IMR-90 (cell line): ENCODE data around the gene RETN. TPM values are rescaled to one million over a fixed set of nuclear protein-coding genes. Genes with fewer than 3 reads are reported as not detected.

Experiments
- ATAC-seq: fragments of 200-7000 bp; cut with Tn5 transposase; 2 replicates; pipeline ENCODE4 v1.9.1; 2020; ENCODE audit warnings: low read depth, mild to moderate bottlenecking, moderate library complexity
- BruUV-seq: library from RNA; stranded (reverse); fragments of 400-500 nt; replicated peaks from 2 replicates; lab custom pipeline; 2021; lab: Mats Ljungman, UMichigan
- CTCF ChIA-PET: fragments of 300-600 bp; formaldehyde crosslinking; extraction: SDS; loops from one replicate; lab custom pipeline; 2021; ENCODE audit warnings: antibody characterized with exemption; lab: Yijun Ruan, JAX
- POLR2A ChIA-PET: fragments of 300-600 bp; sonication (Branson Sonifier 250); formaldehyde crosslinking; loops from one replicate; lab custom pipeline; 2022; ENCODE audit warnings: antibody characterized with exemption; ENCODE audit not compliant: unreplicated experiment; lab: Charles Lee
- DNase-seq: peaks from one replicate; pipeline ENCODE4 v3.0.0; 2013
- H2AFZ ChIP-seq: replicated peaks from 2 replicates; pipeline ENCODE3; 2013; ENCODE audit warnings: low read length, mild to moderate bottlenecking; ENCODE audit not compliant: poor library complexity
- H2AK5ac ChIP-seq: 2 replicates; pipeline ENCODE4 v1.6.1; 2013; ENCODE audit warnings: low read depth, low read length, inconsistent platforms
- H2AK9ac ChIP-seq: replicated peaks from 2 replicates; pipeline ENCODE3; 2013; ENCODE audit warnings: mild to moderate bottlenecking, low read depth, low read length, moderate library complexity; ENCODE audit not compliant: poor library complexity
- H2BK120ac ChIP-seq: 2 replicates; pipeline ENCODE4 v1.6.1; 2013; ENCODE audit warnings: low read depth, low read length, inconsistent platforms
- H2BK15ac ChIP-seq: 3 replicates; pipeline ENCODE4 v1.6.1; 2013; ENCODE audit warnings: low read depth, low read length, inconsistent platforms
- H2BK20ac ChIP-seq: 2 replicates; pipeline ENCODE4 v1.6.1; 2013; ENCODE audit warnings: low read depth, mild to moderate bottlenecking, inconsistent platforms, low read length, moderate library complexity
- H2BK5ac ChIP-seq: 2 replicates; pipeline ENCODE4 v1.6.1; 2013; ENCODE audit warnings: mild to moderate bottlenecking, low read depth, low read length, inconsistent platforms; ENCODE audit not compliant: poor library complexity, severe bottlenecking
- H3K14ac ChIP-seq: replicated peaks from 2 replicates; pipeline ENCODE4 v1.6.1; 2013; ENCODE audit warnings: low read depth, low read length, inconsistent platforms
- H3K18ac ChIP-seq: 2 replicates; pipeline ENCODE4 v1.6.1; 2013; ENCODE audit warnings: low read depth, low read length, control low read depth
- H3K23ac ChIP-seq: 2 replicates; pipeline ENCODE4 v1.6.1; 2013; ENCODE audit warnings: low read depth, low read length, inconsistent platforms
- H3K27ac ChIP-seq: 2 replicates; pipeline ENCODE4 v1.5.1; 2013; ENCODE audit warnings: mild to moderate bottlenecking, control low read depth, low read length; ENCODE audit not compliant: insufficient read depth
- H3K27me3 ChIP-seq: 2 replicates; pipeline ENCODE4 v1.6.1; 2013; ENCODE audit warnings: low read length; ENCODE audit not compliant: control insufficient read depth, insufficient read depth
- H3K36me3 ChIP-seq: 2 replicates; pipeline ENCODE4 v1.6.1; 2013; ENCODE audit warnings: low read length, mixed read lengths; ENCODE audit not compliant: control insufficient read depth, insufficient read depth
- H3K4ac ChIP-seq: 2 replicates; pipeline ENCODE4 v1.6.1; 2013; ENCODE audit warnings: low read depth, low read length, inconsistent platforms
- H3K4me1 ChIP-seq: 2 replicates; pipeline ENCODE4 v1.6.1; 2013; ENCODE audit warnings: low read length, mixed read lengths; ENCODE audit not compliant: control insufficient read depth, insufficient read depth
- H3K4me2 ChIP-seq: 2 replicates; pipeline ENCODE4 v1.6.1; 2013; ENCODE audit warnings: low read depth, mild to moderate bottlenecking, control low read depth, low read length, moderate library complexity
- H3K4me3 ChIP-seq: 2 replicates; pipeline ENCODE4 v1.5.1; 2013; ENCODE audit warnings: low read depth, mild to moderate bottlenecking, control low read depth, low read length, moderate library complexity; ENCODE audit not compliant: insufficient read depth
- H3K56ac ChIP-seq: 2 replicates; pipeline ENCODE4 v1.6.1; 2013; ENCODE audit warnings: low read length, inconsistent platforms; ENCODE audit not compliant: insufficient read depth; ENCODE audit errors: extremely low read depth
- H3K79me1 ChIP-seq, 2 experiments: 2 replicates each; pipeline ENCODE4 v1.6.1; 2013; ENCODE audit warnings: low read length in 2 of 2, inconsistent platforms in 1 of 2, low read depth in 1 of 2
- H3K9ac ChIP-seq: 2 replicates; pipeline ENCODE4 v1.6.1; 2013; ENCODE audit warnings: low read depth, low read length, control low read depth
- H3K9me1 ChIP-seq: 2 replicates; pipeline ENCODE4 v1.6.1; 2013; ENCODE audit warnings: low read length, inconsistent platforms; ENCODE audit not compliant: insufficient read depth
- H3K9me3 ChIP-seq: 2 replicates; pipeline ENCODE4 v1.6.1; 2013; ENCODE audit warnings: low read length; ENCODE audit not compliant: control insufficient read depth, insufficient read depth
- H4K20me1 ChIP-seq: 2 replicates; pipeline ENCODE4 v1.6.1; 2013; ENCODE audit warnings: low read length, inconsistent platforms; ENCODE audit not compliant: insufficient read depth
- H4K5ac ChIP-seq: 2 replicates; pipeline ENCODE4 v1.6.1; 2013; ENCODE audit warnings: mild to moderate bottlenecking, low read depth, low read length, control low read depth
- H4K8ac ChIP-seq, 2 experiments: 2 replicates each; pipeline ENCODE4 v1.6.1; 2013; ENCODE audit warnings: low read depth in 2 of 2, low read length in 2 of 2, control low read depth in 1 of 2, inconsistent platforms in 1 of 2
- H4K91ac ChIP-seq: 2 replicates; pipeline ENCODE4 v1.6.1; 2013; ENCODE audit warnings: low read depth, low read length, inconsistent platforms; ENCODE audit not compliant: insufficient read depth
- BHLHE40 ChIP-seq: fragments of 150-350 bp; IDR thresholded peaks from 2 replicates; pipeline ENCODE4 v1.6.1; 2016; ENCODE audit warnings: mild to moderate bottlenecking, low read depth, low read length
- CEBPB ChIP-seq: IDR thresholded peaks from 2 replicates; pipeline ENCODE4 v1.6.1; 2012; ENCODE audit warnings: low read depth, low read length, improper control_type of control experiment
- CHD1 ChIP-seq: IDR thresholded peaks from 2 replicates; pipeline ENCODE4 v1.6.1; 2012; ENCODE audit warnings: low read depth, low read length, improper control_type of control experiment
- FOS ChIP-seq: fragments of 150-350 bp; IDR thresholded peaks from 2 replicates; pipeline ENCODE4 v1.6.1; 2016; ENCODE audit warnings: low read depth, low read length
- MAFK ChIP-seq: IDR thresholded peaks from 2 replicates; pipeline ENCODE4 v1.6.1; 2012; ENCODE audit warnings: low read depth, low read length, improper control_type of control experiment
- MAZ ChIP-seq: IDR thresholded peaks from 2 replicates; pipeline ENCODE4 v1.6.1; 2012; ENCODE audit warnings: low read depth, mild to moderate bottlenecking, low read length, improper control_type of control experiment, moderate library complexity, borderline replicate concordance
- MXI1 ChIP-seq: IDR thresholded peaks from 2 replicates; pipeline ENCODE4 v1.6.1; 2012; ENCODE audit warnings: low read depth, mild to moderate bottlenecking, low read length, moderate library complexity, borderline replicate concordance
- NFE2L2 ChIP-seq: fragments of 150-350 bp; IDR thresholded peaks from 2 replicates; pipeline ENCODE4 v1.6.1; 2016; ENCODE audit warnings: low read depth, mild to moderate bottlenecking, low read length
- POLR2A ChIP-seq: IDR thresholded peaks from 2 replicates; pipeline ENCODE4 v1.6.1; 2012; ENCODE audit warnings: mild to moderate bottlenecking, low read depth, low read length
- RAD21 ChIP-seq: IDR thresholded peaks from 2 replicates; pipeline ENCODE4 v1.6.1; 2012; ENCODE audit warnings: low read length, improper control_type of control experiment
- RCOR1 ChIP-seq: IDR thresholded peaks from 2 replicates; pipeline ENCODE4 v1.6.1; 2012; ENCODE audit warnings: mild to moderate bottlenecking, low read length, improper control_type of control experiment; ENCODE audit not compliant: insufficient replicate concordance
- RFX5 ChIP-seq: IDR thresholded peaks from 2 replicates; pipeline ENCODE4 v1.8.0; 2012; ENCODE audit warnings: low read depth, mild to moderate bottlenecking, low read length, moderate library complexity
- SMC3 ChIP-seq: fragments of 150-350 bp; IDR thresholded peaks from 2 replicates; pipeline ENCODE4 v1.6.1; 2016; ENCODE audit warnings: low read depth, mild to moderate bottlenecking, antibody characterized with exemption, low read length, moderate library complexity
- WGBS, 2 experiments: methylation state at CpG; one replicate each; pipeline versions ENCODE4 v1.1.5 to v1.1.7; 2013; ENCODE audit warnings: missing lambda C conversion rate in 2 of 2; ENCODE audit not compliant: insufficient read length in 1 of 2; ENCODE audit errors: extremely low coverage in 2 of 2; 5-methylcytosine and 5-hydroxymethylcytosine counted together
- dilution Hi-C: fragments of 300-500 bp; cut with HindIII; formaldehyde crosslinking; loops from one replicate; pipeline ENCODE4 v1.14.3; 2018; ENCODE audit warnings: low sequenced_read_pairs; ENCODE audit not compliant: unreplicated experiment
- in situ Hi-C: fragments of 300-500 bp; cut with MboI; formaldehyde crosslinking; loops from 3 replicates; pipeline ENCODE4 v1.14.3; 2019; ENCODE audit warnings: low sequenced_read_pairs, inconsistent platforms, mixed read lengths
- intact Hi-C: fragments of 100-400 bp; cut with micrococcal nuclease; formaldehyde crosslinking; loops from 2 replicates; pipeline ENCODE4 v1.10.0; 2022
- polyA plus RNA-seq, 3 experiments: library from polyadenylated mRNA; depleted of rRNA; stranded (reverse); fragments of >200 nt; gene quantifications; 2 replicates each; pipeline ENCODE4 v1.2.3, GENCODE V29; 2012; ENCODE audit warnings: low replicate concordance in 1 of 3
- total RNA-seq: library from RNA; depleted of rRNA; stranded (reverse); fragments of >200 nt; gene quantifications from 2 replicates; pipeline ENCODE4 v1.2.3, GENCODE V29; 2012
- TF ChIP-seq, protein P1 (sequence below): fragments of 150-350 bp; IDR thresholded peaks from 2 replicates; pipeline ENCODE4 v1.6.1; 2017; ENCODE audit warnings: mild to moderate bottlenecking, antibody characterized with exemption, low read length, low read depth
- TF ChIP-seq, protein P2 (sequence below): conservative IDR thresholded peaks from 2 replicates; pipeline ENCODE4 v1.5.1; 2012; ENCODE audit warnings: mild to moderate bottlenecking, low read depth, low read length, improper control_type of control experiment
- TF ChIP-seq, protein P3 (sequence below): fragments of 150-350 bp; IDR thresholded peaks from 2 replicates; pipeline ENCODE4 v1.6.1; 2016; ENCODE audit warnings: low read depth, mild to moderate bottlenecking, low read length, moderate library complexity, borderline replicate concordance

Gene RETN
- total and polyA plus RNA-seq, 2 of the 4 experiments (the other 2 are of a cell fraction), result not detected

DNA sequence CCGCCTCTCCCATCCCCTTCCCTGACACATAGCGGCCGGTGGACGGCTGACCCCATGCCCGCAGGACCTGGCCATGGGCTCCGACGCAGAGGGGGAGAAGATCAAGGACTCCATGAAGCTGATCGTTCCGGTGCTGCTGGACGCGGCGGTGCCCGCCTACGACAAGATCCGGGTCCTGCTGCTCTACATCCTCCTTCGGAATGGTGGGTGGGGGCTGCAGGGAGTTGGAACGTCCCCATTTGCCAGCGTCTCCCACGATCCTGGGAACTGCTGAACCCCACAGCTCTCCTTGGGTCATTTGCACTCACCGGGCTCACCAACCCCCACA is 24.3 kb upstream of the RETN start:
- Histone ChIP-seq H2BK15ac (no peak overlapping the region), H4K91ac (no peak overlapping the region), H3K79me1 (no peaks in the 10 kb centered on the region), H3K4ac (no peak overlapping the region), H3K4me2 (no peak overlapping the region), H4K5ac (no peak overlapping the region), H3K27ac (no peak overlapping the region), H3K56ac (no peak overlapping the region), H3K9me1 (peaks cover 7% of the 10 kb centered on the region; the same call in 1 of the 2 replicates), H3K18ac (no peak overlapping the region), H2BK120ac (no peak overlapping the region), H3K36me3 (no peaks in the 10 kb centered on the region), H2AK9ac (no peak overlapping the region), H2AFZ (no peak overlapping the region), H2BK20ac (no peak overlapping the region), H3K23ac (no peak overlapping the region), H3K4me1 (no peaks in the 10 kb centered on the region), H4K20me1 (peaks cover 5% of the 10 kb centered on the region; the same call in 1 of the 2 replicates), H2AK5ac (no peak overlapping the region), H3K4me3 (no peak overlapping the region), H2BK5ac (no peak overlapping the region), H3K9ac (no peak overlapping the region), H4K8ac (no peak overlapping the region), H3K27me3 (peaks cover 3% of the 10 kb centered on the region; the same call in 1 of the 2 replicates), H3K14ac (no peak overlapping the region), H3K9me3 (no peaks in the 10 kb centered on the region)
- in situ Hi-C loops, result no loop called here
- WGBS, 2 experiments, result no CpG with 5 or more reads among the region's 20 CpGs
- BruUV-seq, result no TSS peak
- ATAC-seq (no peak), DNase-seq (no peak)
- CTCF ChIA-PET, result no interaction called here
- intact Hi-C loops, result no loop called here
- TF ChIP-seq, protein P1, sequence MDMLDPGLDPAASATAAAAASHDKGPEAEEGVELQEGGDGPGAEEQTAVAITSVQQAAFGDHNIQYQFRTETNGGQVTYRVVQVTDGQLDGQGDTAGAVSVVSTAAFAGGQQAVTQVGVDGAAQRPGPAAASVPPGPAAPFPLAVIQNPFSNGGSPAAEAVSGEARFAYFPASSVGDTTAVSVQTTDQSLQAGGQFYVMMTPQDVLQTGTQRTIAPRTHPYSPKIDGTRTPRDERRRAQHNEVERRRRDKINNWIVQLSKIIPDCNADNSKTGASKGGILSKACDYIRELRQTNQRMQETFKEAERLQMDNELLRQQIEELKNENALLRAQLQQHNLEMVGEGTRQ, result no peak
- TF ChIP-seq, protein P2, sequence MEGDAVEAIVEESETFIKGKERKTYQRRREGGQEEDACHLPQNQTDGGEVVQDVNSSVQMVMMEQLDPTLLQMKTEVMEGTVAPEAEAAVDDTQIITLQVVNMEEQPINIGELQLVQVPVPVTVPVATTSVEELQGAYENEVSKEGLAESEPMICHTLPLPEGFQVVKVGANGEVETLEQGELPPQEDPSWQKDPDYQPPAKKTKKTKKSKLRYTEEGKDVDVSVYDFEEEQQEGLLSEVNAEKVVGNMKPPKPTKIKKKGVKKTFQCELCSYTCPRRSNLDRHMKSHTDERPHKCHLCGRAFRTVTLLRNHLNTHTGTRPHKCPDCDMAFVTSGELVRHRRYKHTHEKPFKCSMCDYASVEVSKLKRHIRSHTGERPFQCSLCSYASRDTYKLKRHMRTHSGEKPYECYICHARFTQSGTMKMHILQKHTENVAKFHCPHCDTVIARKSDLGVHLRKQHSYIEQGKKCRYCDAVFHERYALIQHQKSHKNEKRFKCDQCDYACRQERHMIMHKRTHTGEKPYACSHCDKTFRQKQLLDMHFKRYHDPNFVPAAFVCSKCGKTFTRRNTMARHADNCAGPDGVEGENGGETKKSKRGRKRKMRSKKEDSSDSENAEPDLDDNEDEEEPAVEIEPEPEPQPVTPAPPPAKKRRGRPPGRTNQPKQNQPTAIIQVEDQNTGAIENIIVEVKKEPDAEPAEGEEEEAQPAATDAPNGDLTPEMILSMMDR, result no peak
- no peak for TF ChIP-seq RAD21
- TF ChIP-seq, protein P3, sequence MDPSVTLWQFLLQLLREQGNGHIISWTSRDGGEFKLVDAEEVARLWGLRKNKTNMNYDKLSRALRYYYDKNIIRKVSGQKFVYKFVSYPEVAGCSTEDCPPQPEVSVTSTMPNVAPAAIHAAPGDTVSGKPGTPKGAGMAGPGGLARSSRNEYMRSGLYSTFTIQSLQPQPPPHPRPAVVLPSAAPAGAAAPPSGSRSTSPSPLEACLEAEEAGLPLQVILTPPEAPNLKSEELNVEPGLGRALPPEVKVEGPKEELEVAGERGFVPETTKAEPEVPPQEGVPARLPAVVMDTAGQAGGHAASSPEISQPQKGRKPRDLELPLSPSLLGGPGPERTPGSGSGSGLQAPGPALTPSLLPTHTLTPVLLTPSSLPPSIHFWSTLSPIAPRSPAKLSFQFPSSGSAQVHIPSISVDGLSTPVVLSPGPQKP, result no peak
- TF ChIP-seq RCOR1, result no peak
- TF ChIP-seq RFX5, result no peak
- no peak for TF ChIP-seq MXI1
- no peak for TF ChIP-seq CEBPB
- no peak for TF ChIP-seq MAZ
- TF ChIP-seq CHD1, result no peak
- no peak for TF ChIP-seq FOS
- no peak for TF ChIP-seq POLR2A
- no peak for TF ChIP-seq SMC3
- no peak for TF ChIP-seq BHLHE40
- TF ChIP-seq NFE2L2, result no peak
- no peak for TF ChIP-seq MAFK
- POLR2A ChIA-PET, result no interaction called here
- dilution Hi-C loops, result no loop called here
